BJ (cell line): ENCODE data around the gene PCK2. TPM values are rescaled to one million over a fixed set of nuclear protein-coding genes. Genes with fewer than 3 reads are reported as not detected.

Source experiments
- CTCF ChIA-PET: fragments of 350-600 bp; formaldehyde crosslinking; extraction: SDS; loops from one replicate; lab custom pipeline; 2021; ENCODE audit warnings: antibody characterized with exemption, inconsistent platforms; lab: Yijun Ruan, JAX
- POLR2A ChIA-PET: fragments of 300-600 bp; sonication (Branson Sonifier 250); formaldehyde crosslinking; extraction: SDS; loops from one replicate; lab custom pipeline; 2021; ENCODE audit warnings: antibody characterized with exemption; lab: Charles Lee
- DNase-seq: peaks from one replicate; pipeline ENCODE4 v3.0.0-alpha.2; 2011; ENCODE audit warnings: low read depth
- H3K27me3 ChIP-seq: 2 replicates; pipeline ENCODE4 v1.6.0; 2011; ENCODE audit warnings: low read length; ENCODE audit not compliant: control insufficient read depth, insufficient read depth
- H3K36me3 ChIP-seq: 2 replicates; pipeline ENCODE4 v1.5.1; 2011; ENCODE audit warnings: low read length; ENCODE audit not compliant: control insufficient read depth, insufficient read depth
- H3K4me3 ChIP-seq: 2 replicates; pipeline ENCODE4 v1.5.1; 2011; ENCODE audit warnings: low read depth, mild to moderate bottlenecking, control low read depth, low read length
- polyA plus RNA-seq: library from polyadenylated mRNA; depleted of rRNA; stranded (reverse); fragments of >200 nt; gene quantifications from 2 replicates; pipeline ENCODE4 v1.2.3, GENCODE V29; 2011
- TF ChIP-seq, protein P1 (sequence below): IDR thresholded peaks from 2 replicates; pipeline ENCODE4 v1.5.1; 2011; ENCODE audit warnings: low read depth, mild to moderate bottlenecking, control low read depth, inconsistent platforms, low read length, moderate library complexity; ENCODE audit not compliant: insufficient read depth

The PCK2 gene
- polyA plus RNA-seq, 1 experiment, result 227 TPM

DNA sequence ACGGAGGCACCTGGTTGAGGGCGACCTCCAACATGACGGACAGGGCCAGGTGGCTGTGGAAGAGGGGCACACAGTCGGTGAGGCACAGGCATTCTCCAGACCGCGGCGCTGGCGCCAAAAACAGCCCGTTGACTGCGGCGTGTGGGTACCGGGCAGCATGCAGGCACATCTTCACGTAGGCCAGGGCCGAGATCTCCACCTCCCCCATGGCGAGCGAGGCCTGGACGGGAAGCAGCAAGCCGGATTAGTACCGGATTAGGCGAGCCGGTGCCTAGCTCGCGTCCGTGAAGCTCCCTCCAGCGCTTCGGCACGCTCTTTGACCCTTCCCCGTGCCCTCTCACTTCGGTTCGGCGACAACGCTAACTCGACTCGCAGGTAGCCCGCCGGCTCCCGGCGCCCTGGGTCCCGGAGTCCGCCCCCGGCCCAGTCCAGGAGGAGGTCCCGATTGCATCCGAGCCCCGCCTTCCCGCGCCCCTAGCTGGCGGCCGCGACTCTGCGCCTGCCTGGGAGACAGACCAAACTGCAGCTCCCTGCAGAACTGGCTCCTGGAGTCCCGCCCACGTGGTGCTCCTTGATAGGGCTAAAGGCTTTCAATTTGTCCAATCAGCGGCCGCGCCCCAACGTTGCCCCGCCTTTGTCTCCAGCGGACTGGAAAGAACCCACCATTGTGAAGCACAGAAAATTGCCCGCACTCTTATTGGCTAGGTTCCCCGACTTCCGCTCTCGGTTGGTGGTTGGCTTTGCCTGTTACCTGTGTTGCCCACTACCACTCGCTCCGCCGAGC, 47.2 kb downstream of the PCK2 start, which contains the start of gene EMC9:
Gene EMC9, minus strand, starts transcription at position 495 of the 784 bp plus-strand sequence. Its CDS starts 287 bp downstream, at position 208.
- DNase-seq, result peak; percentile 96
- Histone ChIP-seq H3K4me3 (peak within 1 kb of the TSS; percentile 66), H3K36me3 (peaks cover 23% of the 10 kb centered on the region), H3K27me3 (no peaks in the 10 kb centered on the region)
- CTCF ChIA-PET, result interaction anchor here (0.5 to 1.0 kb wide), 3 partner anchors 20 to 980 kb away, joined by 3 to 9 read pairs (median 5); partner anchors contain the start of genes IPO4 and IRF9
- POLR2A ChIA-PET, result interaction anchor here (1.2 kb wide), 1 partner anchor 20 kb away, joined by 8 read pairs; the partner anchor contains the start of gene IRF9
- TF ChIP-seq, protein P1, sequence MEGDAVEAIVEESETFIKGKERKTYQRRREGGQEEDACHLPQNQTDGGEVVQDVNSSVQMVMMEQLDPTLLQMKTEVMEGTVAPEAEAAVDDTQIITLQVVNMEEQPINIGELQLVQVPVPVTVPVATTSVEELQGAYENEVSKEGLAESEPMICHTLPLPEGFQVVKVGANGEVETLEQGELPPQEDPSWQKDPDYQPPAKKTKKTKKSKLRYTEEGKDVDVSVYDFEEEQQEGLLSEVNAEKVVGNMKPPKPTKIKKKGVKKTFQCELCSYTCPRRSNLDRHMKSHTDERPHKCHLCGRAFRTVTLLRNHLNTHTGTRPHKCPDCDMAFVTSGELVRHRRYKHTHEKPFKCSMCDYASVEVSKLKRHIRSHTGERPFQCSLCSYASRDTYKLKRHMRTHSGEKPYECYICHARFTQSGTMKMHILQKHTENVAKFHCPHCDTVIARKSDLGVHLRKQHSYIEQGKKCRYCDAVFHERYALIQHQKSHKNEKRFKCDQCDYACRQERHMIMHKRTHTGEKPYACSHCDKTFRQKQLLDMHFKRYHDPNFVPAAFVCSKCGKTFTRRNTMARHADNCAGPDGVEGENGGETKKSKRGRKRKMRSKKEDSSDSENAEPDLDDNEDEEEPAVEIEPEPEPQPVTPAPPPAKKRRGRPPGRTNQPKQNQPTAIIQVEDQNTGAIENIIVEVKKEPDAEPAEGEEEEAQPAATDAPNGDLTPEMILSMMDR, result peak; percentile 56

DNA sequence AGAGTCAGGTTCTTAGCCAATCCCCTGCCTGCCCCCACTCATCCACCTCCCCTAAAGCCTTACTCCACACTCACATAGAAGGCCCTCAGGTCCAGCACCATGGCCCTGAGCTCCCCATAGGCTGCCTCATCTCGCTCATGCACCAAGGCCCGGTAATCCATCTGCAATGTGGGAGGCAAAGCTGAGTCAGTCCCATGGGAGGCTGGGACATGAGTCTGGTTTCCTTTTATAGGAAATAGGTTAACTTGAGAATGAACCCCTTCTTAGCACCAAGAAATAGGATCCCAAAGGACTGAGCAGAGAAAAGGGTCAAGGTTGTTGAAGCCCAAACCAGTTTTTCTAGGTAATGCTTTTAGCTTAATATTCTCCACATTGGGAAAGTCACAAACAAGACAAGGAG, 49.4 kb downstream of the PCK2 start:
- Histone ChIP-seq H3K36me3 (peaks cover 12% of the 10 kb centered on the region), H3K27me3 (no peaks in the 10 kb centered on the region), H3K4me3 (no peak overlapping the region)
- no peak for DNase-seq
- ChIA-PET CTCF (interaction anchor here (0.6 kb wide), 1 partner anchor 926 kb away, joined by 3 read pairs; no protein-coding TSS in a partner anchor), POLR2A (no interaction called here)
- TF ChIP-seq, protein P1, result no peak

DNA sequence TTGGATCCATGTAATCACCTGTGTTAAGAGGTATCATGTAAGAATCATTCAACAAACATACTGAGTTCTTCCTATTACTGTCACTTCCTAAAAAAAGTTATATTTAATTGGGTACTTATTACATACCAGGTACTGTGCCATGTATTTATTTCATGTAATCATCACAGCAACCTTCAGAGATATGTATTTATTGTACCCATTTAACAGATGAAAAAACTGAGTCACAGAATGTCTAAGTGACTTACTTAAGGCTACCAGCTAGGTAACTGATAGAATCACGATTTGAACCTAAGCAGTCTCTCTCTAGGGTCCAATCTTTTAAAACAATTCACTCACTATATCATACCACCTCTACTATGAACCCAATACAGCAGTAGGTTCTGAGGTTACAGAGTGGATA, 50.3 kb downstream of the PCK2 start:
- no peak for DNase-seq
- Histone ChIP-seq H3K4me3 (no peak overlapping the region), H3K36me3 (peaks cover 6% of the 10 kb centered on the region), H3K27me3 (no peaks in the 10 kb centered on the region)
- TF ChIP-seq, protein P1, result no peak
- CTCF ChIA-PET, result no interaction called here
- POLR2A ChIA-PET, result no interaction called here

DNA sequence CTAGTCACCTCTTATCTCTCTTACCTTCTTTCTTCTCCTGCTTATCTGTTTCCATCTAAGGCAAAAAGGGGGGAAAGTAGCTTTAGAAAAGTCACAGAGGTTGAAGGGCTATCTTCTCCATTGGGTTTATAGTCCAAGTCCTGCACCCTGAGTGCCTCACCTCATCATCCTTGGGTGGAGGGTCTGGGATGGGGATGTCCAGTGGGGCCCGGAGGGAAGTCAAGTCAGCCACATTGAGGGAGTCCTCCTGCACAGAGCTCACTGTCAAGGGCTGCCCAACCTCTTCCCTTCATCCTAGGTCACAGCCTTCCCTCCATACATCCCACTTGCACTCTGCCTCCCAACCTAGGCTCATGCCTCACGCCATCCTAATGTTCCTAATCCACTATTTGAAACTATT, 51.1 kb downstream of the PCK2 start:
- CTCF ChIA-PET, result interaction anchor here (1.3 to 3.8 kb wide), 3 partner anchors 16 to 93 kb away, joined by 3 to 39 read pairs (median 9); partner anchors contain the start of genes CARMIL3 and IRF9
- POLR2A ChIA-PET, result interaction anchor here (0.6 to 0.9 kb wide), 2 partner anchors 17 to 19 kb away, joined by 3 to 7 read pairs; no protein-coding TSS in a partner anchor

More for the DNA sequence above, 51.1 kb downstream of the PCK2 start:
- Histone ChIP-seq H3K36me3 (peaks cover 12% of the 10 kb centered on the region), H3K4me3 (no peak overlapping the region), H3K27me3 (no peaks in the 10 kb centered on the region)
- TF ChIP-seq, protein P1, result no peak
- no peak for DNase-seq
